Calu3 (cell line): ENCODE measurements around the gene ZGLP1. TPM values are rescaled to one million over a fixed set of nuclear protein-coding genes. Genes with fewer than 3 reads are reported as not detected.
"Not testable (repeated sequence)": the region's sequence is repeated elsewhere in the genome, so short reads cannot be mapped to it uniquely, and the experiment has no call there.

ENCODE experiments used
- BruUV-seq: library from RNA; stranded (reverse); fragments of 400-500 nt; replicated peaks from 2 replicates; lab custom pipeline; 2021; lab: Mats Ljungman, UMichigan
- CTCF ChIA-PET: fragments of 300-600 bp; sonication (Branson Sonifier 250); formaldehyde crosslinking; loops from one replicate; lab custom pipeline; 2022; ENCODE audit warnings: antibody characterized with exemption; lab: Charles Lee
- DNase-seq: peaks from one replicate; pipeline ENCODE4 v3.0.0; 2022
- H3K27ac Mint-ChIP-seq: one replicate; pipeline ENCODE4 v1.8.0; 2022; ENCODE audit warnings: mixed read lengths; ENCODE audit not compliant: unreplicated experiment
- H3K27me3 Mint-ChIP-seq: one replicate; pipeline ENCODE4 v1.8.0; 2022; ENCODE audit warnings: mixed read lengths; ENCODE audit not compliant: unreplicated experiment
- H3K36me3 Mint-ChIP-seq: one replicate; pipeline ENCODE4 v1.8.0; 2022; ENCODE audit warnings: mild to moderate bottlenecking, moderate library complexity, mixed read lengths; ENCODE audit not compliant: insufficient read depth, unreplicated experiment
- H3K4me1 Mint-ChIP-seq: one replicate; pipeline ENCODE4 v1.8.0; 2022; ENCODE audit warnings: mild to moderate bottlenecking, low read depth, mixed read lengths; ENCODE audit not compliant: unreplicated experiment
- H3K4me3 Mint-ChIP-seq: one replicate; pipeline ENCODE4 v1.8.0; 2022; ENCODE audit warnings: mild to moderate bottlenecking, low read depth, moderate library complexity, mixed read lengths; ENCODE audit not compliant: unreplicated experiment
- H3K9me3 Mint-ChIP-seq: one replicate; pipeline ENCODE4 v1.8.0; 2022; ENCODE audit warnings: low read depth, mixed read lengths; ENCODE audit not compliant: unreplicated experiment
- intact Hi-C: fragments of 100-400 bp; cut with micrococcal nuclease; formaldehyde crosslinking; loops from one replicate; pipeline ENCODE4 v1.10.0; 2022; ENCODE audit not compliant: unreplicated experiment
- total RNA-seq: library from RNA; stranded (reverse); gene quantifications from 2 replicates; pipeline ENCODE4 v1.2.3, GENCODE V29; 2022
- TF ChIP-seq, protein P1 (sequence below): fragments of 200-600 bp; IDR thresholded peaks from one replicate; pipeline ENCODE4 v1.8.0; 2022; ENCODE audit warnings: antibody characterized with exemption; ENCODE audit not compliant: unreplicated experiment

The ZGLP1 gene
- total RNA-seq, 1 experiment from 2014 or later: 4.6 TPM

DNA sequence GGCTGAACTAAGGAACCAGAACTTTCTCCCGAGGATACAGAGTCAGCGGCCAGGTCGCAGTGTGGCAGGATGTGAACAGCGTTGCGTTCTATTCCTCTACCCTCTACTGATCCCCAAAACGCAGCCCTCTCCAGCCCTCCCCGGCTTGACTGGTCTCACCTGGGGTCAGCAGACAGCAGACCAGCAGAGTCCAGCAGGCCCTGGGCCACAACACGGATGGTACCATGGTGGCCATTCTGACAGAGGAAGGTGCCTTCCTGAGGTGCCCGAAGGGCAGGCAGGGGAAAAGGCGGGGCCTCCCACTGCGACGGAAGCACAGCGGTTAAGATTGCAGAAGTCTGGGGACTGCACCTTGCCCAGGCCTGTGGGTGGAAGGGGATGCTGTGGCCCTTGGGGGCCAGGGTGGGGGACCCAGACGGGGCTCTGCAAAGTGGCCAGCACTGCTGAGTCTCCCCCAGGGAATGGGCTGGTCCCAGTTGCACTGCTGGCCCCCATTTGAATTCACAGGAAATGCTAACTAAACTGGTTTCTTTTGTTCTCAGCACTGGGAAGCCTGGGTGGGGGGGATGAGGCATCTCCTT is 29.9 kb upstream of the ZGLP1 start, which contains the start of gene ICAM3:
TSS of gene ICAM3 (minus strand) at position 245 of the 581 bp plus-strand sequence. CDS start at position 235, 10 bp downstream.
- H3K4me1 Mint-ChIP-seq: no peaks in the 10 kb centered on the region
- TF ChIP-seq, protein P1, sequence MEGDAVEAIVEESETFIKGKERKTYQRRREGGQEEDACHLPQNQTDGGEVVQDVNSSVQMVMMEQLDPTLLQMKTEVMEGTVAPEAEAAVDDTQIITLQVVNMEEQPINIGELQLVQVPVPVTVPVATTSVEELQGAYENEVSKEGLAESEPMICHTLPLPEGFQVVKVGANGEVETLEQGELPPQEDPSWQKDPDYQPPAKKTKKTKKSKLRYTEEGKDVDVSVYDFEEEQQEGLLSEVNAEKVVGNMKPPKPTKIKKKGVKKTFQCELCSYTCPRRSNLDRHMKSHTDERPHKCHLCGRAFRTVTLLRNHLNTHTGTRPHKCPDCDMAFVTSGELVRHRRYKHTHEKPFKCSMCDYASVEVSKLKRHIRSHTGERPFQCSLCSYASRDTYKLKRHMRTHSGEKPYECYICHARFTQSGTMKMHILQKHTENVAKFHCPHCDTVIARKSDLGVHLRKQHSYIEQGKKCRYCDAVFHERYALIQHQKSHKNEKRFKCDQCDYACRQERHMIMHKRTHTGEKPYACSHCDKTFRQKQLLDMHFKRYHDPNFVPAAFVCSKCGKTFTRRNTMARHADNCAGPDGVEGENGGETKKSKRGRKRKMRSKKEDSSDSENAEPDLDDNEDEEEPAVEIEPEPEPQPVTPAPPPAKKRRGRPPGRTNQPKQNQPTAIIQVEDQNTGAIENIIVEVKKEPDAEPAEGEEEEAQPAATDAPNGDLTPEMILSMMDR: no peak
- H3K36me3 Mint-ChIP-seq: peaks cover 11% of the 10 kb centered on the region
- H3K27ac Mint-ChIP-seq: no peak within 1 kb of the TSS
- BruUV-seq: no TSS peak
- no peaks in the 10 kb centered on the region for H3K27me3 Mint-ChIP-seq
- no peak within 1 kb of the TSS for H3K4me3 Mint-ChIP-seq
- CTCF ChIA-PET: interaction anchor here (0.6 kb wide), 1 partner anchor 64 kb away, joined by 3 read pairs; no protein-coding TSS in a partner anchor
- intact Hi-C loops: no loop called here
- no peak for DNase-seq
- H3K9me3 Mint-ChIP-seq: no peaks in the 10 kb centered on the region

DNA sequence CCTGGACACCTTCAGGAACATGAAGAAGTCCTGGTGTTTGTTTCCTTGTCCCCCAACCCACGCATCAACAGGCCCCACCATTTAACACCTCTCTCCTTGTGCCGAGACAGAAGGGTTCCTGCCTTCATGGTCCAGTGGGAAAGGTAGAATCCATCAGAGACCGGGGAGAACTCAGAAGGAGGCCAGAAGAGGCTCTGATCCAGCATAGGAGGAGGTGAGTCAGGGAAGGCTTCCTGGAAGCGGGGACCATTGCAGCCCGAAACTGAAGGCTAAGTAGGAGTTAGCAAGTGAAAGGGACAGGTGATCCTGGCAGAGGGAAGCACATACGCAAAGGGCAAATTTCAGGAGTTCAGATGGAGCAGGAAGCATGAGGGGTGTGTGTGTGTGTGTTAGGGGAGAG is 29.3 kb upstream of the ZGLP1 start:
- no TSS peak for BruUV-seq
- H3K27ac Mint-ChIP-seq: no peak overlapping the region
- CTCF ChIA-PET: no interaction called here
- H3K36me3 Mint-ChIP-seq: peaks cover 16% of the 10 kb centered on the region
- H3K4me1 Mint-ChIP-seq: no peaks in the 10 kb centered on the region
- TF ChIP-seq, protein P1: no peak
- H3K9me3 Mint-ChIP-seq: no peaks in the 10 kb centered on the region
- no peak overlapping the region for H3K4me3 Mint-ChIP-seq
- H3K27me3 Mint-ChIP-seq: no peaks in the 10 kb centered on the region
- intact Hi-C loops: no loop called here
- no peak for DNase-seq

DNA sequence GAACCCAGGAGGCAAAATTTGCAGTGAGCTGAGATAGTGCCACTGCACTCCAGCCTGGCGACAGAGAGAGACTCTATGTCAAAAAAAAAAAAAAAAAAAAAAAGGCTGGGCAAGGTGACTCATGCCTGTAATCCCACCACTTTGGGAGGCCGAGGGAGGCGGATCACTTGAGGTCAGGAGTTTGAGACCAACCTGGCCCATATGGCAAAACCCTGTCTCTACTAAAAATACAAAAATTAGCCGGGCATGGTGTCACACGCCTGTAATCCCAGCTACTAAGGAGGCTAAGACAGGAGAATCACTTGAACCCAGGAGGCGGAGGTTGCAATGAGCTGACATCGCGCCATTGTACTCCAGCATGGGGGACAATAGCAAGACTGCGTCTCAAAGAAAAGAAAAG is 27.1 kb upstream of the ZGLP1 start:
- intact Hi-C loops, BruUV-seq, H3K27me3 Mint-ChIP-seq, H3K4me3 Mint-ChIP-seq, H3K9me3 Mint-ChIP-seq, H3K4me1 Mint-ChIP-seq, H3K27ac Mint-ChIP-seq, DNase-seq: not testable (repeated sequence)
- peaks cover 33% of the 10 kb centered on the region for H3K36me3 Mint-ChIP-seq
- CTCF ChIA-PET: interaction anchor here (0.7 kb wide), 2 partner anchors 18 to 457 kb away, joined by 5 to 6 read pairs; no protein-coding TSS in a partner anchor

DNA sequence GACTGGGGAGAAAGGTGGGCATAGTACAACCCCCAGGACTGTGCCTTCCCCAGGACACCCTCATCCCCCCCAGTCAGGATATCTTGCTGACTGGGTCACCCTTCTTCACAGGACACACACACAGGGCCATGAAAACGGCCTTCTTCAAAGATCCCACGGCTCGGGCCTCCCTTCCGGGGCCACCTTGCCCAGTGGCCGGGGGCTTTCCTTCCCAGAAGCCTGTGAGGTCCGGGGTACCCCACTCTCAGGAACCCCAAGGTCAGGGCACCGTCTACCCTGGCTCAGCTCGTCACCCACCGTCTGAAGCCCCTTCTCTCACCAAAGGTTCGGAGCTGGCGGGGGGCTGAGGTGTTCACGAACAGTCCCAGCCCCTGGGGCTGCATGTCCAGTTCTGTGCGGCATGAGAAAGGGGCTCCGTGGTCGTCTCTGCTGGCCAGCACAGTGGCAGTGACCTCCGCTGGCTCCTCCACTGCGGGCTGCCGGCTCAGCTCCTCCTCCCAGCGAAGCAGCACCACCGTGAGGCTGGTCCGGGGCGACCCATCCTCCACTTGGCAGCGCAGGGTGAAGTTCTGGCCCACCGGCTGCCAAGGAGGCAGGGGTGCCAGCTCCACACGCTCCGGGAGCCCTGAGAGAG is 25.9 kb upstream of the ZGLP1 start:
- intact Hi-C loops: no loop called here
- Mint-ChIP-seq H3K27me3 (no peaks in the 10 kb centered on the region), H3K4me3 (peak overlapping the region; percentile 89), H3K9me3 (no peaks in the 10 kb centered on the region), H3K27ac (no peak overlapping the region), H3K36me3 (peaks cover 33% of the 10 kb centered on the region), H3K4me1 (no peaks in the 10 kb centered on the region)
- CTCF ChIA-PET: no interaction called here
- no TSS peak for BruUV-seq
- TF ChIP-seq, protein P1: no peak
- DNase-seq: no peak
